KBM-7 (cell line): Measurements from ENCODE around the gene TBX4.
"Not testable (repeated sequence)": the region's sequence is repeated elsewhere in the genome, so short reads cannot be mapped to it uniquely, and the experiment has no call there.

ENCODE experiments used
- DNase-seq: peaks from one replicate; pipeline ENCODE4 v3.0.0-alpha.2; 2015
- in situ Hi-C: fragments of 300-500 bp; cut with MboI; formaldehyde crosslinking; loops from 2 replicates; pipeline ENCODE4 v1.14.3; 2020; ENCODE audit warnings: low sequenced_read_pairs, low pct_unique_long_range_greater_than_20kb, mixed read lengths

TBX4 gene

DNA sequence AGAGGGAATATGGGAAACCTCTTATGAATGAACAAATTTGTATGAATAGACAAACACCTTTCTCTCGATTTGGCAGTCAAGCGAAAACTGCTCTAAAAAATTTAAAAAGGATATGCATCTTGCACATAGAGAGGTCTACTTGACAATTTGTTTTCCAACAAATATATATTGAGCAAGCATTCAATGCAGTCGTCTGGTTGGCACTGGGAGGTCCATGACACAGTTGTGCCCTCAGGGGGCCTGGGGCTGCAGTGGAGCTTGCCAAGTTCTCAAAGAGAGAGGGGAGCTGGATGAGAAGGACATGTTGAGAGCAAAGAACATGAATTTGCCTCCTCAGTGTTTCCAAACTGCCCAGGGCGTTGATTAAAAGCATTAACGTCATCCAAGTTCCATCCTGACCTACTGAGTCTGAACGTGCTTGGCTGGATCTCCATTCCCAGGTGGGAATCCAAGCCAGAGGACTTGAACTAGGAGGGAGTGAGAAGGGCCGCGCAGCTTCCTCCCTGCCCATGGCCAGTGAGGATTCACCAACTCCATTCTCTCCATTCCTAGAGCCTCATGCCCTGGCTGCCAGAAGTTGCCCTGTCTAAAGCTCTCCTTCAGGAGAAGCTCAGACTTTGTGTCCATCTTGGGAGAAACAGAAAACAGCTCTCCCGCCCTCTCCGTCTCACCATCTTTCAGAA is 28.1 kb upstream of the TBX4 start:
- in situ Hi-C loops: loop anchor here (25.0 kb wide), 2 partner anchors 138 to 413 kb away; no protein-coding TSS in a partner anchor

DNA sequence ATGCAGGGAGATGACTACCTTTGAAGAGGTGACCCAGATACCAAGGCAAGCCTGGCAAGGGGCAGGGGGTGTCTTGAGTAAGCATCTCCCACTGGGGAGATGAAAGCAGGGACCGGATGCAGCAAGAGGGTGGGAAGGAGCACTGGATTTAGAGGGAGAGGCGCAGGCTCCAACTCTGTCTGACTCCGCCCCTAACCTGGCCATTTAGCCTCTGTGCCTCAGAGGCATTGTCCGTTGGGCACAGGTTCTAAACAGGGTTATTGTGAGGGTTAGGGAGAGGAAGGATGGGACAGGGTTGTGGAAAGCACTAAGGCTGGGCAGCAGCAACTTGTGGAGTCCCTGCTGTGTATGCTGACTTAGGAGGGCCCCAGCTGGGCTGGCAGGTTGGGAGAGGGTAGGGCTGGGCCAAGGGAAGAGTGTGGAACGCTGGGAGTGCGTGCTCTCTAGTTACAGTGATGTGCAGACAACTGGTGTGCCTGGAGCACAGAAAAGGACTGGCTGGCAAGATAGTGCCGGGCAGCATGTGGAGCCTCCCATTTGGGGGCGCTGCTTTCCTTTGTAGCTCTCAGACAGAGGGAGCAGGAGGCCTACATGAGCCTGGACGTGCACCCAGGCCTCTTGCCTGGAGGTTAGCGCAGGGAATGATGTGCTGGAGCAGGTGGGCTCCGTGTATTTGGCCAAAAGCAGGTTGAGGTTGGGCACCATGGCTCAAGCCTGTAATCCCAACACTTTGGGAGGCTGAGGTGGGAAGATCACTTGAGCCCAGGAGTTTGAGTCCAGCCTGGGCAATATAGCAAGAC is 26.3 kb upstream of the TBX4 start:
- in situ Hi-C loops: no loop called here
- DNase-seq: peak; percentile 26

More for the DNA sequence above, 28.1 kb upstream of the TBX4 start:
- DNase-seq: no peak

DNA sequence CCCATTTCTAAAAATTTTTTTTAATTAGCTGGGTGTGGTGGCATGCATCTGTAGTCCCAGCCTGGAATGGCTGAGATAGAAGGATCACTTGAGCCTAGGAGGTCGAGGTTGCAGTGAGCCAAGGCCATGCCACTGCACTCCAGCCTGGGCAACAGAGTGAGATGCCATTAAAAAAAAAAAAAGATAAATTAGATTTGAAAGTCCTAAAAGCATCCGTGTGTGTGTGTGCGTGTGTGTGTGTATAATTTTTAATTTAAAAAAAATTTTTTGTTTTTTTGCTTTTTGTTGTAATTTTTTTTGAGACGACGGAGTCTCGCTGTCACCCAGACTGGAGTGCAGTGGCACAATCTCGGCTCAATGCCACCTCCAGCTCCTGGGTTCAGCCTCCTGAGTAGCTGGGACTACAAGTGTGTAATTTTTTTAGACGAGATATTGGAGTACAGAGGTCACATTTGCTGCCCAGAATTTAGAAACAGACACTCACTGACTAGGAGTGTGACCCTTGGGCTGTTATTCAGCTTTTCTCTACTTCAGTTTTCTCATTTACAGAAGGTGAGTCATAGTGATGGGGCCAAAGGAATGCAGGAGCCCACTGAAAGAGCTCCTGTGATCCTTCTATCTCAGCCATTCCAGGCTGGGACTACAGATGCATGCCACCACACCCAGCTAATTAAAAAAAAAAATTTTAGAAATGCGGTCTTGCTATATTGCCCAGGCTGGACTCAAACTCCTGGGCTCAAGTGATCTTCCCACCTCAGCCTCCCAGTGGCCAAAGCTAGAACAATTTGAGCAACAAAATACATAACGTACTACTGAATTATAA is 25.5 kb upstream of the TBX4 start:
- in situ Hi-C loops: no loop called here
- DNase-seq: no peak

DNA sequence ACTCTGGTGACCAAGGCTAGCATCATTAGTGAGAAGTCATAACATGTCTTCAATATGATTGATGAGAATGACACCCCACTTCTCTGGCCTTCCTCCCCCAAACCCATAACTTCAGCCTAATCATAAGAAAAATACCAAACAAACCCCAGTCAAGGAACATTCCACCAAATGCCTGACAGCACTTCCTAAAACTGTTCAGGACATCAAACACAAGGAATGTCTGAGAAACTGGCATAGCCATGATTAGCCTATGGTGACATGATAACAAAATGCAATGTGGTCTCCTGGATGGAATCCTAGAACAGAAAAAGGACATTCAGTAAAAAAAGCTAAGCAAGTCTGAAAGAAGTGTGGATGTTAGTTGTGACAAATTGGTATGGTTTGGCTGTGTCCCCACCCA is 24.7 kb upstream of the TBX4 start:
- DNase-seq: no peak
- in situ Hi-C loops: no loop called here

DNA sequence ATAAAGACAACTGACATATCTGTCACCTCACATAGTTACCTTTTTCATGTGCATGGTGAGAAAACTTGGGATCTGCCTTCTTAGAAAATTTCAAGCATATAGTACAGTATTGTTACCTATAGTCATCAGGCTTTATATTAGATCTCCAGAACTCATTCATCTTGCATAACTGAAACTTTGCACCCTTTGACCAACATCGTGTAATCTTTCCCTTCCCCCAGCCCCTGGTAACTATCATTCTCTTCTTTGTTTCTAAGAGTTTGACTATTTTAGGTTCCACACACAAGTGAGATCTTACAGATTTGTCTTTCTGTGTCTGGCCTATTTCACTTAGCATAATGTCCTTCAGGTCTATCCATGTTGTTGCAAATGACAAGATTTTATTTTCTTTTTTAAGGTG is 22.9 kb upstream of the TBX4 start:
- DNase-seq: no peak
- in situ Hi-C loops: no loop called here

DNA sequence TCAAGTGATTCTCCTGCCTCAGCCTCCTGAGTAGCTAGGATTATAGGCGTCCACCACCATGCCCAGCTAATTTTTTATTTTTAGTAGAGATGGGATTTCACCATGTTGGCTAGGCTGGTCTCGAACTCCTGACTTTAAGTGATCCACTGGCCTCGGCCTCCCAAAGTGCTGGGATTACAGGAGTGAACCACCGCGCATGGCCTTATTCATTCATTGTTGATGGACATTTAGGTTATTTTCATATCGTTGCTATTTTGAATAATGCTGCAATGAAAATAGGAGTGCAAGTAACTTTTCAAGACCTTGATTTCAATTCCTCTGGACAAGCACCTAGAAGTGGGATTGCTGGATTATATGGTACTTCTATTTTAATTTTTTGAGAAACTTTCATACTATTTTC is 22.4 kb upstream of the TBX4 start:
- DNase-seq, in situ Hi-C loops: not testable (repeated sequence)

DNA sequence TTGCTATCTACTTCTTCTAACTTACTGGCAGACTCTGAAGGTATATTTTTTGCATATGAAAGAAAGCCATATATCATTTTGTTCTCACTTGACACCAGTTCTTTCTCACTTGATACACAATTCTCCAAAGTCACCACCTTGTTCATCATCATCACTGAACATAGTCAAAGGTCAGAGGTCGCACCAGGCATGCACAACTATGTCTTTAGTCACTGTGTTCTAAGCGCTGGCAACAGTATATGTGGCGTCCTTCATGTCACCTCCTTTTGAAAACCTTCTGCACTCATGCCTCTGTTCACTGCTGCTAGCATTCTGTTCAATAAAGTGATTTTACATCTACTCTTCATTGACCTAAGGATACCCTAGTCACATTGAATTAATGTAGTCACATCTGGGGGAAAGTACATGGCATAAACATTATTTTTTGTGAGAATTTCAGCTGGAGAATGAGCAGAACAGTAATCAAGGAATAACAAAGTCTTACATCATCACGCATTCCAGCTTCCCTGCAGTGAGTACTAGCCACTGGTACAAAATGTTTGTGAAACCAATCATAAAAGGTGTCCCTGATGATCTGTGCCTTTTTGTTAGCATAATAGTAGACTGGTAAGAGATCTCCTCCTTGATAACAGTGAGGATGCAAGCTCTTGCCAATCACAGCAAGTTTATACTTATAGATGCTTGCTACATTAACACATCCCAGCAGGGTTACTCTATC is 20.5 kb upstream of the TBX4 start:
- DNase-seq: no peak
- in situ Hi-C loops: no loop called here

DNA sequence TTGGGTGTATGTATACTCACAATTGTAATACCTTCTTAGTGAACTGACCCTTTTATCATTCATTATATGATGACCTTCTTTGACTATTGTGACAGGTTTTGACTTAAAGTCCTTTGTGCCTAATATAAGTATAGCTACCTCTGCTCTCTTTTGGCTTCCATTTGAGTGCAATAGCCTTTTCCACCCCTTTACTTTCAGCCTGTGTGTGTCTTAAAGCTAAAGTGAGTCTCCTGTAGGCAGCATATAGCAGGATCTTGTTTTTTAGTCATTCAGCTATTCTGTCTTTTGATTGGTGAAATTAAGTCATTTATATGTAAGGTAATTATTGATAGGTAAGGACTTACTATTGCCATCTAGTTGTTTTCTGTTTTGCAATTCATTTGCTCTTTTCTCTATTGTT is 15.9 kb upstream of the TBX4 start:
- in situ Hi-C loops: no loop called here
- DNase-seq: no peak

DNA sequence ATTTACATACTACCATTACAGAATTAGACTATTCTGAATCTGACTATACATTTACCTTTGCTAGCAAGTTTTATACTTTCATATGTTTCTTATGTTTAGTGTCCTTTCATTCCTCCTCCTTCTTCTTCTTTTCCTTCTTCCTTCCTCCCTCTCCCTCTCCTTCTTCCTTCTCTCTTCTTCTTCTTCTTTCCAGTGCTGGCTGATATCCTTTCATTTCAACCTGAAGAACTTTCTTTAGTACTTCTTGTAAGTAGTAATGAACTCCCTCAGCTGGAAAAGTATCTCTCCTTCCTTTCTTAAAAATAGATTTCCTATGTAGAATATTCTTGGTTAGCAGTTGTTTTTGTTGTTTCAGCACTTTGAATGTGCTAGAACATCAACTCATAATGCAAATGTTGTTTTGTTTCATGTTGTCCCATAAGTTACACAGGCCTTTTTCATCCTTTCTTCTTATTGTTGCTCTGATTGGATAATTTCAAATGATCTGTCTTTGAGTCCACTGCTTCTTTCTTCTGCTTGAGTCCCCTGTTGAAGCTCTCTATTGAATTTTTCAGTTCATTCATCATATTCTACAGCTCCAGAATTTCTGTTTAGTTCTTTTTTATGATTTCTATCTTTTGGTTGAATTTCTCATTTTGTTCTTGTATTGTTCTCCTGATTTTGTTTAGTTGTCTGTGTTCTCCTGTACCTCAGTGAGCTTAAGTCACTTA is 15.1 kb upstream of the TBX4 start:
- in situ Hi-C loops: no loop called here
- no peak for DNase-seq

DNA sequence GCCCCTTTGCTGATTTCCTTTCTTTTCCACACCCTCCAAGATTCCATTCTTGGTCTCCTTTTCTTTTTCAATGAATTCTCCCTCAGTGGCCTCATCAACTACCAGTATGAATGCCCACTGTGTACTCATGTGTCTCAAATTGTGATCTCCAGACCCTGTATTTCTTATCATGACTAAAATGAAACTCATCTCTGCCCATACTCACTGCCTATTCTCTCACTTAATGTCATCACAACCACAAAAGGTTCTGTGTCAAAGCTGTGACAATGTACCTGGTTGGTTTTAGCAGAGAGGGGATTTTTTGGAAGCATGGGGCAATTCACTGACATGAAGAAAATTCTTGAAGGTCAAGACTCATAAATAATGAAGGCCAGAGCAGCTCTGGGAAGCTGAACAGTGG is 11.5 kb upstream of the TBX4 start:
- in situ Hi-C loops: no loop called here
- no peak for DNase-seq

DNA sequence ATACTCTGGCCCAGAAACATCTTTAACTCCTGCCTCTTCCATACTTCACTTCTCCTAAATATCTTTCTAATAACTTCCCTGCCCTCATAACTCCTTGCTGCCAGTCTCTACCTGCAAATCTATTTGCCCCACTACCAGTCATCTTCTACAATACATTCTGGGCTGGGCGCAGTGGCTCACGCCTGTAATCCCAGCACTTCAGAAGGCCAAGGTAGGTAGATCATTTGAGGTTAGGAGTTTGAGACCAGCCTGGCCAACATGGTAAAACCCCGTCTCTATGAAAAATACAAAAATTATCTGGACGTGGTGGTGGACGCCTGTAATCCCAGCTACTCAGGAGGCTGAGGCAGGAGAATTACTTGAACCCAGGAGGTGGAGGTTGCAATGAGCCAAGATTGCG is 10.7 kb upstream of the TBX4 start:
- in situ Hi-C loops: not testable (repeated sequence)

DNA sequence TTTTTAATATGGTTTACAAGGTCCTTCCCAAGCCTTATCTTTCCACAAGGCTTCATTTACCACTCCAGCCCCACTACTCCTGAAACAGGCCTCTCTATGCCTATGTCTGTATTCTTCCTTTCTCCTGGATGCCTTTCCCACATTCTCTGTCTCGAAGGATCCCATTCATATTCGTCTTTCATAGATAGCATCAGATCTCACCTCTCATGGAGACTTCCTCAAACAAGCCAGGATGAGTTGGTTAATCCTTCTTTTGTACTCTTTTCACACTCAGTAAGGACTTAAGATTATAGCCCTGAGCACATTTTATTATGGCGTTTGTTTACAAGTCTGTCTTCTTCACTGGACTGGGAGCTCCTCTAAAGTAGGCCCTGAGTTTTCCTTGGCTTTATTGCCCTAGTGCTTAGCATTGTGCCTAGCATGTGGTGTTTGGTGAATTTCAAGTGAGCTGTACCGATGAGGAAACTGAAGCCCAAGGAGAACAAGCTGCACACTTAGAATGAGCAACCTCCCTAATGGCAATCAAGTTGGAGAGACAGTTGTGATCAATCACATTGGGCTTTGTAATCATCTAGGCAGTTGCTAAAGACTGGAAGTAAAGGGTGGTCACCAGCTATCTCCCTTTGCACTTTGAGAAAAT is 10.0 kb upstream of the TBX4 start:
- in situ Hi-C loops: no loop called here
- DNase-seq: no peak

More for the DNA sequence above, 10.7 kb upstream of the TBX4 start:
- not testable (repeated sequence) for DNase-seq

DNA sequence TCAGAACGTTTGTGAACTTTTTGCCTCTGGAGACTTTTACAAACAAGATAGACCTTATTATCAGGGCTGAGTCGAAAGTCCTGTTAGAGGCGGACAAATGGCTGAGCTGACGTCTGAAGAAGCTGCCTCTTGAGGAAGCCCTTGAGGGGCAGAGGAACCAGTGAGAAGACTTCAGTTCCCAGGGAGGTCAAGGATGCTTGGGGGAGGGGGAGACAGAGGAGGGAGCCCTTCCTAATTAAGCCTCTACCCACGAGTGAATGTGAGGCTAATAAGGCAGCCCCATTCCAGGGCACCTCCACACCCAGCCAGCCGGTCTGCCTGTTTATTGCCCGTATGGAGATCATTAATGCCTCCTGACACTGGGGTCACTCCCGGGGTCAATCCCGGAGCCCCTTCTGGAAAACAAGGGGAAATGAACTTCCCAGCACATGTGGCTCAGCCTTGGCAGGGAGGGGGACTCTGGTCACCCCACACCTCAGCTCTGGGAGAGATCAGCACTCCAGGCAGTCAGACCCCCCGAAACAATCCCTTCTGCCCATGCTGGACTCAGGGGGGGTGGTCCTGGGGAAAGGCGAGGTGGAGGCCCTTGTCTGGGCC is 9.2 kb upstream of the TBX4 start:
- in situ Hi-C loops: no loop called here
- DNase-seq: no peak

DNA sequence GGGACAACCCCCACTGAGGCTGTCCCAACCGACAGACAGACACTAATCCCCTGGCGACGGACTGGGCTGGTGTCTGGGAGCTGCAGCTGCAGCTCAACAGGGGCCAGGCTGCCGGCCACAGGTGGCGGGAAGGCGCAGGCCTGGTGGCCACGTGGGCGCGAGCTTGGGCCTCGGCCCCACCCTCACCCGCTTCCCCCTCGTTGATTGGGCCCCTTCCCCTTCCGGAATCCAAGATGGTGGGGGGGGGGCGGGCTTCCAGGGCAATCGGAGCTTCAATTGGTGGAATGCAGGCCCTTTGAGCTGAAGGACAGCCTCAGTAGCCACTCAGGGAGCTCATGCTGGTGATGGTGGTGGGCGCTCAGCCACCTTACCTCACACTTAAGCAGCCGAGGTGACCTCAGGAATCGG is 8.7 kb upstream of the TBX4 start:
- no peak for DNase-seq
- in situ Hi-C loops: no loop called here

DNA sequence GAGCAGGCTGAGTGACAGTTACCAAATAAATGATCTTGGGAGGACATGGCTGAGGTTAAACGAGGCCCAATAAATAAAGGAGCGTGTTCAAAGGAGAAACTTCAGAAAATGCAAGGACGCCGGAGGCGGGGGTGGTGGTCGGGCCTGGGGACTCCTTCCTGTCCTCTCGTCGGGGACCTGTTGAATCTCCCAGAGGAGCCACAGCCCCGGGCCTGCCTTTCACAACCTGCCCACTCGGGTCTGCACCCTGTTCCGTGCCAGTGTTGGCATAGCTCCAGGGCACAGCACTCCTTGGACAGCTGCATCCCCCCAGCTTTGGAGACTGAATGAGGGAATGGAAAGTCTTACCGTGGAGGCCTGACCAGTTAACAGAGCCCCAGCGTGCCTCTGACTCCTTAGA is 8.1 kb upstream of the TBX4 start:
- DNase-seq: no peak
- in situ Hi-C loops: no loop called here

DNA sequence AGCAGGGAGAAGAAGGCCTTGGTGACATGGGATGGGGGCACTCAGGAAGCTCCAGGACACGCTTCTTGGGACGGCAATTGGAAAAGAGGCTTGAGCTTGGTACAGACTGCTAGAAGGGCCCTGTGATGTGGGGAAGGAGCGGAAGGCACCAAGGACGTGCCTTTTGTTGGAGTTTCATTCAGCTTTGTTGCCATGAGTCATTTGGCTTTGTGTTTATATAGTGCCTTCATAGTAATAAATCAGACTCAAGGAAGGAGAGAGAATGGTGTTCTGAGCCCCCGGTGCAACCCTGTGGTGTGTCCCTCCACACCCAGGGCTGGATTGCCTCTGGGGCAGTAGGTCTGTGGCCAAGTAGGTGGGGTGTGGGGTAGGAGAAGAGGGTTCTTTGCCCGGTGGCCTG is 7.4 kb upstream of the TBX4 start:
- DNase-seq: no peak
- in situ Hi-C loops: no loop called here

DNA sequence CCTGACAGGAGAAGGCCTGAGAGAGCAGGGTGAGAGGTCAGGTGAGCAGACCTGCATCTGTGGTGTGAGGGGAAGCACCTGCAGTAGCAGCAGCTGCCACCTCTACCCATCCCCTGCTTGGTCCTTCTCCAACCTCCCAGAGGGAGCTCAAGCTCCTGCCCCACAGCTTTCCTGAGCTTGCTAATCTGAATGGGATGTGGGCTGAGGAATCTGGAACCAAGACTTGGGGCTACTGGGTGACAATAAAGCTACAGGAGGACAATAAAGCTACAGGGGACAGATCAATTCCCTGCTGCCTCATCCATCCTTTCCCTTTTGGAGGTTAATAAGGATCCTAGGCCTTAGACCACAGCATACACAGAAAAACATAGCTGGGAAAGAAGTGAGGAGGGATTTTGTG is 4.9 kb upstream of the TBX4 start:
- no peak for DNase-seq
- in situ Hi-C loops: no loop called here

DNA sequence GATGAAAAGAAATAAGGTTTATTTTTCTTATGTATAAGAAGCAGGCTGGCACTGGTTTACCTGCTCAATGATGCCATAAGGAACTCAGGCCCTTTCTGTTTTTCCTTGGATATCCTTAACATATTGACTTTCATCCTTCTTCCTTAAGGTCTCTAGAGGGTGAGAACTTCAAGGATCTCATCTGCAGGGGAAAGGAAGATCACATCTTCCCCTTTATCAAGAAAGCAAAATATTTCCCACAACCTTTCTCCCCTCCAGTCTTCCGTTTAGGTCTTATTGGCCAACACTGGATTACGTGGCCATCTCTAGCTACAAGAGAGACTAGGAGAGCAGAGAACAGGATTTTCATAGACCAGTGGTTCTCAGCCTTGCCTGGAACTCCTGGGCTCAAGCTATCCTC is 4.2 kb upstream of the TBX4 start:
- DNase-seq: no peak
- in situ Hi-C loops: no loop called here
